Thyroid gland (tissue), 4 donors: ENCODE results near the gene OTUB1.

Experiments
- CTCF ChIP-seq, 6 experiments: fragments of 200-600 bp in 3 of 6; fragments of 450-650 bp in 3 of 6; sonication (generic) in 3 of 6; IDR thresholded peaks; one replicate each; pipeline ENCODE4 v1.5.1; 2016 to 2019; ENCODE audit warnings: antibody characterized with exemption in 6 of 6, mild to moderate bottlenecking in 2 of 6, inconsistent platforms in 1 of 6, moderate library complexity in 1 of 6
- POLR2A ChIP-seq, 2 donors: fragments of 450-650 bp; IDR thresholded peaks; one replicate each; pipeline ENCODE4 v1.6.1; 2017; ENCODE audit warnings: antibody characterized with exemption in 2 of 2, mild to moderate bottlenecking in 2 of 2, moderate library complexity in 1 of 2

- TF ChIP-seq POLR2A (IDR thresholded peaks at IDR 0.05) (no peak), CTCF (IDR thresholded peaks at IDR 0.05) (no peak)
Measured at GRCh38 chr11:63993993-63994392, 7.8 kb downstream of the OTUB1 start.
